Liver (tissue), 9 donors: Measurements from ENCODE around the gene TBX1. TPM values are rescaled to one million over a fixed set of nuclear protein-coding genes. Genes with fewer than 3 reads are reported as not detected.

Source experiments
- DNase-seq: peaks from one replicate; pipeline ENCODE4 v3.0.0-alpha.2; 2017; ENCODE audit warnings: low spot score
- H3K27ac ChIP-seq, 2 donors: one replicate each; pipeline ENCODE4 v1.7.0; 2013; ENCODE audit warnings: inconsistent platforms in 2 of 2, low read length in 2 of 2, control low read depth in 1 of 2, low read depth in 1 of 2, mild to moderate bottlenecking in 1 of 2
- H3K27me3 ChIP-seq, 4 donors: one replicate each; pipeline versions ENCODE4 v1.6.1 to v1.7.0; 2013; ENCODE audit warnings: low read length in 3 of 4, inconsistent platforms in 1 of 4, mild to moderate bottlenecking in 1 of 4, moderate library complexity in 1 of 4; ENCODE audit not compliant: control insufficient read depth in 4 of 4, insufficient read depth in 4 of 4
- H3K36me3 ChIP-seq, 4 donors: one replicate each; pipeline versions ENCODE4 v1.6.1 to v1.7.0; 2013; ENCODE audit warnings: low read length in 3 of 4, mild to moderate bottlenecking in 3 of 4, low read depth in 1 of 4, moderate library complexity in 1 of 4; ENCODE audit not compliant: control insufficient read depth in 4 of 4, insufficient read depth in 3 of 4
- H3K4me1 ChIP-seq, 4 donors: one replicate each; pipeline versions ENCODE4 v1.6.1 to v1.7.0; 2013; ENCODE audit warnings: low read length in 3 of 4, mild to moderate bottlenecking in 3 of 4, moderate library complexity in 1 of 4; ENCODE audit not compliant: control insufficient read depth in 4 of 4, insufficient read depth in 4 of 4
- H3K4me3 ChIP-seq, 3 donors: one replicate each; pipeline versions ENCODE4 v1.6.1 to v1.7.0; 2013; ENCODE audit warnings: low read length in 3 of 3, control low read depth in 1 of 3, low read depth in 1 of 3, mild to moderate bottlenecking in 1 of 3
- H3K9ac ChIP-seq, 2 donors: one replicate each; pipeline ENCODE4 v1.7.0; 2013; ENCODE audit warnings: low read length in 2 of 2, mild to moderate bottlenecking in 2 of 2, moderate library complexity in 2 of 2, control low read depth in 1 of 2, low read depth in 1 of 2
- H3K9me3 ChIP-seq, 4 donors: one replicate each; pipeline versions ENCODE4 v1.6.1 to v1.7.0; 2013; ENCODE audit warnings: low read length in 3 of 4; ENCODE audit not compliant: control insufficient read depth in 4 of 4
- ATF3 ChIP-seq: IDR thresholded peaks from 2 replicates; pipeline ENCODE4 v1.6.1; 2016; ENCODE audit warnings: antibody characterized with exemption
- CTCF ChIP-seq: fragments of 150-350 bp; IDR thresholded peaks from 2 replicates; pipeline ENCODE4 v1.5.1; 2017; ENCODE audit warnings: improper control_type of control experiment, low read depth, low read length; ENCODE audit not compliant: missing input control
- EGR1 ChIP-seq, 2 donors: IDR thresholded peaks; 2 replicates each; pipeline ENCODE4 v1.6.1; 2016 to 2018; ENCODE audit warnings: antibody characterized with exemption in 2 of 2, low read depth in 2 of 2
- FOXA1 ChIP-seq: IDR thresholded peaks from 2 replicates; pipeline ENCODE4 v1.6.1; 2016; ENCODE audit warnings: antibody characterized with exemption
- FOXA2 ChIP-seq: IDR thresholded peaks from 2 replicates; pipeline ENCODE4 v1.6.1; 2016; ENCODE audit warnings: antibody characterized with exemption
- GABPA ChIP-seq, 2 donors: IDR thresholded peaks in 1 of 2; conservative IDR thresholded peaks in 1 of 2; 2 replicates each; pipeline ENCODE4 v1.6.1; 2016; ENCODE audit warnings: antibody characterized with exemption in 2 of 2, mild to moderate bottlenecking in 1 of 2, moderate library complexity in 1 of 2
- HNF4A ChIP-seq, 2 donors: conservative IDR thresholded peaks; 2 replicates each; pipeline ENCODE4 v1.6.1; 2016; ENCODE audit warnings: antibody characterized with exemption in 2 of 2, mild to moderate bottlenecking in 2 of 2
- HNF4G ChIP-seq: IDR thresholded peaks from 2 replicates; pipeline ENCODE4 v1.6.1; 2016; ENCODE audit warnings: antibody characterized with exemption
- JUND ChIP-seq, 2 donors: IDR thresholded peaks; 2 replicates each; pipeline ENCODE4 v1.6.1; 2016; ENCODE audit warnings: antibody characterized with exemption in 2 of 2
- MAX ChIP-seq: IDR thresholded peaks from 2 replicates; pipeline ENCODE4 v1.6.1; 2016; ENCODE audit warnings: antibody characterized with exemption
- NR2F2 ChIP-seq: IDR thresholded peaks from 2 replicates; pipeline ENCODE4 v1.6.1; 2016; ENCODE audit warnings: antibody characterized with exemption
- RAD21 ChIP-seq, 2 donors: IDR thresholded peaks; 2 replicates each; pipeline ENCODE4 v1.6.1; 2016; ENCODE audit warnings: antibody characterized with exemption in 2 of 2, mild to moderate bottlenecking in 2 of 2
- REST ChIP-seq: IDR thresholded peaks from 2 replicates; pipeline ENCODE4 v1.6.1; 2016; ENCODE audit warnings: antibody characterized with exemption, mild to moderate bottlenecking
- RXRA ChIP-seq, 2 donors: IDR thresholded peaks; 2 replicates each; pipeline ENCODE4 v1.6.1; 2017 to 2018; ENCODE audit warnings: antibody characterized with exemption in 2 of 2, mild to moderate bottlenecking in 1 of 2
- SP1 ChIP-seq: IDR thresholded peaks from 2 replicates; pipeline ENCODE4 v1.6.1; 2018; ENCODE audit warnings: antibody characterized with exemption, mild to moderate bottlenecking
- TAF1 ChIP-seq: conservative IDR thresholded peaks from 2 replicates; pipeline ENCODE4 v1.6.1; 2016; ENCODE audit warnings: antibody characterized with exemption, mild to moderate bottlenecking
- YY1 ChIP-seq: IDR thresholded peaks from 2 replicates; pipeline ENCODE4 v1.6.1; 2016; ENCODE audit warnings: antibody characterized with exemption, mild to moderate bottlenecking
- ZBTB33 ChIP-seq: IDR thresholded peaks from 2 replicates; pipeline ENCODE4 v1.6.1; 2016; ENCODE audit warnings: antibody characterized with exemption
- WGBS: extraction: QIAGEN DNeasy Blood & Tissue Kit; methylation state at CpG from one replicate; pipeline ENCODE4 v1.1.7; 2013; 5-methylcytosine and 5-hydroxymethylcytosine counted together
- polyA plus RNA-seq, 2 donors: library from polyadenylated mRNA; stranded (reverse) in 1 of 2; unstranded in 1 of 2; fragments of 200-250 nt in 1 of 2; fragments of >200 nt in 1 of 2; fragmentation: Nextera tagmentation in 1 of 2; extraction: Ambion mirVana in 1 of 2; gene quantifications; one replicate each; pipeline versions ENCODE4 v1.2.1 to v1.2.3, GENCODE V29; 2013 to 2015
- total RNA-seq, 2 donors: library from RNA; depleted of rRNA; stranded (reverse); fragments of >200 nt; gene quantifications; one replicate each; pipeline ENCODE4 v1.2.3, GENCODE V29; 2014
- donor health status: healthy.
- donor health status: healthy.
- donor health status: healthy.
- donor health status: healthy.
- donor health status: healthy.

Gene TBX1
- total and polyA plus RNA-seq, 4 donors = 0.17 to 0.18 TPM; not detected in 2

GRCh38 chr22:19748139-19748538, 12.4 kb upstream of the TBX1 start:
- Histone ChIP-seq H3K36me3 (no peaks in the 10 kb centered on the region), H3K9ac (no peak overlapping the region), H3K27ac (no peak overlapping the region), H3K9me3 (no peaks in the 10 kb centered on the region), H3K4me3 (no peak overlapping the region), H3K4me1 (no peaks in the 10 kb centered on the region), H3K27me3 (peaks cover 0 to 2% (median 2%) of the 10 kb centered on the region in 4 donors)
- no peak for DNase-seq
- 73% methylated on average over 4 of the region's 4 CpGs for WGBS
- no peak for TF ChIP-seq RXRA (IDR thresholded peaks at IDR 0.05)
- TF ChIP-seq YY1 = no peak
- no peak for TF ChIP-seq NR2F2
- no peak for TF ChIP-seq JUND (IDR thresholded peaks at IDR 0.05)
- TF ChIP-seq HNF4A (conservative IDR thresholded peaks at IDR 0.05) = no peak
- TF ChIP-seq REST = no peak
- no peak for TF ChIP-seq TAF1
- no peak for TF ChIP-seq MAX
- no peak for TF ChIP-seq HNF4G
- TF ChIP-seq FOXA2 = no peak
- TF ChIP-seq SP1 = no peak
- no peak for TF ChIP-seq FOXA1
- TF ChIP-seq EGR1 (IDR thresholded peaks at IDR 0.05; ENCODE audit: low read depth in 2 of 2) = no peak
- TF ChIP-seq ZBTB33 = no peak
- no peak for TF ChIP-seq ATF3
- no peak for TF ChIP-seq GABPA (IDR thresholded peaks at IDR 0.05 in 1 of 2, conservative IDR thresholded peaks at IDR 0.05 in 1 of 2)
- no peak for TF ChIP-seq RAD21 (IDR thresholded peaks at IDR 0.05)
- no peak for TF ChIP-seq CTCF
